ENCODE measurements around the gene ZBTB20. TPM values are rescaled to one million over a fixed set of nuclear protein-coding genes. Genes with fewer than 3 reads are reported as not detected.

The ZBTB20 gene
- total RNA-seq, 1 donor from 2014 or later, result 21.4 TPM

GRCh38 chr3:114707252-114707860 lies 439.7 kb downstream of the ZBTB20 start:
- no peak overlapping the region for H3K4me3 ChIP-seq (ENCODE audit: insufficient read depth, low read depth, low read length)
- no peaks in the 10 kb centered on the region for H3K36me3 Mint-ChIP-seq (ENCODE audit: low read depth, unreplicated experiment)
- no peaks in the 10 kb centered on the region for H3K9me3 Mint-ChIP-seq (ENCODE audit: unreplicated experiment)

GRCh38 chr3:114706591-114707232 lies 440.4 kb downstream of the ZBTB20 start:
- no peaks in the 10 kb centered on the region for H3K27me3 Mint-ChIP-seq (ENCODE audit: low read depth, unreplicated experiment)
- Histone ChIP-seq H3K36me3 (ENCODE audit: insufficient read depth, low read length) (no peaks in the 10 kb centered on the region), H3K4me2 (ENCODE audit: low read length) (peak overlapping the region; percentile 43), H3K9ac (ENCODE audit: low read length) (no peak overlapping the region), H4K20me1 (ENCODE audit: insufficient read depth, low read length) (no peaks in the 10 kb centered on the region), H3K79me2 (ENCODE audit: insufficient read depth, low read length) (no peaks in the 10 kb centered on the region), H3K27ac (ENCODE audit: low read depth, low read length) (no peak overlapping the region), H3K4me3 (ENCODE audit: insufficient read depth, low read depth, low read length) (no peak overlapping the region), H3K9me3 (ENCODE audit: insufficient read depth, low read depth, low read length) (no peaks in the 10 kb centered on the region), H3K4me1 (ENCODE audit: insufficient read depth, low read length) (peaks cover 9% of the 10 kb centered on the region), H3K27me3 (ENCODE audit: insufficient read depth, low read length) (no peaks in the 10 kb centered on the region), H2AFZ (ENCODE audit: low read depth, low read length) (no peak overlapping the region)
- H3K9me3 Mint-ChIP-seq (ENCODE audit: unreplicated experiment), result no peaks in the 10 kb centered on the region
- H3K4me3 Mint-ChIP-seq (ENCODE audit: unreplicated experiment), result no peak overlapping the region
- DNase-seq (ENCODE audit: low read depth), result peak; percentile 78
- peaks cover 36% of the 10 kb centered on the region for H3K4me1 Mint-ChIP-seq (ENCODE audit: low read depth, unreplicated experiment)
- H3K27ac Mint-ChIP-seq (ENCODE audit: unreplicated experiment), result peak overlapping the region; percentile 38
- TF ChIP-seq CTCF (IDR thresholded peaks at IDR 0.05; ENCODE audit: insufficient read depth, low read depth, low read length) (no peak), EZH2 (IDR thresholded peaks at IDR 0.05; ENCODE audit: insufficient read depth, low read length) (no peak)
- peak; percentile 67 for FAIRE-seq
- no peaks in the 10 kb centered on the region for H3K36me3 Mint-ChIP-seq (ENCODE audit: low read depth, unreplicated experiment)

More at GRCh38 chr3:114707252-114707860, 439.7 kb downstream of the ZBTB20 start:
- Histone ChIP-seq H3K36me3 (ENCODE audit: insufficient read depth, low read length) (no peaks in the 10 kb centered on the region), H3K9ac (ENCODE audit: low read length) (no peak overlapping the region), H3K4me1 (ENCODE audit: insufficient read depth, low read length) (peaks cover 9% of the 10 kb centered on the region), H4K20me1 (ENCODE audit: insufficient read depth, low read length) (no peaks in the 10 kb centered on the region), H3K27me3 (ENCODE audit: insufficient read depth, low read length) (no peaks in the 10 kb centered on the region), H3K9me3 (ENCODE audit: insufficient read depth, low read depth, low read length) (no peaks in the 10 kb centered on the region), H3K4me2 (ENCODE audit: low read length) (no peak overlapping the region), H3K27ac (ENCODE audit: low read depth, low read length) (no peak overlapping the region), H2AFZ (ENCODE audit: low read depth, low read length) (no peak overlapping the region), H3K79me2 (ENCODE audit: insufficient read depth, low read length) (no peaks in the 10 kb centered on the region)
- Mint-ChIP-seq H3K27ac (ENCODE audit: unreplicated experiment) (peak overlapping the region; percentile 77), H3K4me3 (ENCODE audit: unreplicated experiment) (no peak overlapping the region), H3K4me1 (ENCODE audit: low read depth, unreplicated experiment) (peaks cover 36% of the 10 kb centered on the region), H3K27me3 (ENCODE audit: low read depth, unreplicated experiment) (no peaks in the 10 kb centered on the region)
- no peak for FAIRE-seq
- TF ChIP-seq CTCF (IDR thresholded peaks at IDR 0.05; ENCODE audit: insufficient read depth, low read depth, low read length) (no peak), EZH2 (IDR thresholded peaks at IDR 0.05; ENCODE audit: insufficient read depth, low read length) (no peak)
- no peak for DNase-seq (ENCODE audit: low read depth)
